ENCODE data around the gene SPECC1L. TPM values are rescaled to one million over a fixed set of nuclear protein-coding genes. Genes with fewer than 3 reads are reported as not detected.

Gene SPECC1L
- total RNA-seq, 1 experiment from 2014 or later, result 40.8 TPM

DNA sequence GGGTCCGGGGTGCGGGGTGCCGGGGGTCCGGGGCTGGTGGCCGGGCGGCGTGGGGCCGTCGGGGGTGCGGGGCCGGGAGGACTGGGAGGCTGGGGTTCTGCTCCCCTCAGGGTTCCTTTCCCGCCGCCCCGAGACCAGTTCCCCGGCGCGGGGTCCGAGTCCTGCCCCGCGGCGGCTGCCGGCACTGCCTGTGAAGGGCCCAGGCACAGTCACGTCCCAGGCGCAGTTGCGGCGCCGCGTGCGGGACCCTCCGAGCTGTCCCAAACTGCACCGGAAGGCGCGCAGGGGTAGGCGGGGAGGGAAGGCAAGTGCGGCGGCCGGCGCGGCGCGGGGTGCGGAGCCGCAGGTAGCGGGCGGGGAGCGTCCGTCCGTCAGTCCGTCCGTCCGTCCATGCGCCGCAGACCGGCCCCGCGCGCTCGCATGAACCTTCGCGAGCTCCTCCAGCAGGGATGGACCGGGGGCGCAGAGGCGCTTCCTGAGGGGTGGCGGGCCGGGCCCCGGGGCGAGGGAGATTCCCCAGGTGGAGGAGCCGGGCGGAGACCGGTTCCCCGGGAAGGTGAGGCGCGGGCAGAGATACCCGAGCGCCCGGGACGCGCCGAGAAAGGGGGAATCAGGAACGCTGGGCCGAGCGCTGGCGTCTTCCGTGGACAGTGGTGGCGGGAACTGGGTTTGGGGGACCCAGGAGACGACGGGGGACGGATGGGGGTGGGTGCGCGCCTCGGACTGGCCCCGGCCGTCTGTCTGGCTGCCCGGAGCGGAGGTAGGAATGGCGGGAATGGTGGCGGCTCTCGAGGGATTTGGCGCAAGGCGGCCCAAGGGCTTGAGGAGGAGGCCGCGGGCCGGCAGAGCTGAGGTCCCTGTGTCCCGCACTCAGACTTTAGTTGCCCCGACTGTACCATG, 153.6 kb downstream of the SPECC1L start:
- H3K9ac ChIP-seq (ENCODE audit: low read length), result peak overlapping the region; percentile 46
- no peaks in the 10 kb centered on the region for H3K9me3 ChIP-seq (ENCODE audit: control insufficient read depth in 1 of 2, insufficient read depth in 1 of 2, low read depth in 1 of 2, low read length in 2 of 2)
- no peaks in the 10 kb centered on the region for H3K36me3 ChIP-seq (ENCODE audit: control insufficient read depth in 1 of 2, insufficient read depth in 2 of 2, low read length in 2 of 2)
- peak overlapping the region; percentile 40 to 59 for H3K4me3 ChIP-seq (replicated peaks in 1 of 2; ENCODE audit: low read depth in 1 of 2, low read length in 2 of 2)
- no peaks in the 10 kb centered on the region for H3K9me2 ChIP-seq (ENCODE audit: insufficient read depth)
- DNase-seq (ENCODE audit: low read depth, low spot score) (no peak), ATAC-seq (peak; percentile 46)
- no peak overlapping the region; the same call in 1 of the 2 replicates for H3K27ac ChIP-seq (ENCODE audit: low read depth, low read length)
- BruUV-seq (replicated peaks), result no TSS peak
- no peaks in the 10 kb centered on the region for H3K27me3 ChIP-seq (ENCODE audit: insufficient read depth, low read length)
- no peaks in the 10 kb centered on the region for H4K20me1 ChIP-seq (ENCODE audit: insufficient read depth)
- intact Hi-C loops (cut with micrococcal nuclease), result no loop called here
- CTCF ChIA-PET, result interaction anchor here (1.2 to 5.2 kb wide), 3 partner anchors 21 to 98 kb away, joined by 3 to 23 read pairs (median 10); no protein-coding TSS in a partner anchor
- TF ChIP-seq SP1 (IDR thresholded peaks at IDR 0.05; ENCODE audit: low read depth) (no peak), EZH2 (IDR thresholded peaks at IDR 0.05) (no peak), EGR1 (IDR thresholded peaks at IDR 0.05; ENCODE audit: low read depth) (no peak), POLR2A (IDR thresholded peaks at IDR 0.05; ENCODE audit: borderline replicate concordance, extremely low read depth, insufficient read depth, insufficient read length) (no peak), FOSL1 (IDR thresholded peaks at IDR 0.05; ENCODE audit: low read depth) (no peak), YY1 (IDR thresholded peaks at IDR 0.05; ENCODE audit: extremely low read depth, insufficient replicate concordance, low read depth, low read length) (no peak), SRF (IDR thresholded peaks at IDR 0.05; ENCODE audit: low read depth) (no peak), TCF7L2 (IDR thresholded peaks at IDR 0.05; ENCODE audit: borderline replicate concordance, extremely low read depth, insufficient read depth, insufficient read length) (no peak), POLR2AphosphoS5 (IDR thresholded peaks at IDR 0.05; ENCODE audit: low read depth, low read length) (no peak)
- TF ChIP-seq, protein P1, sequence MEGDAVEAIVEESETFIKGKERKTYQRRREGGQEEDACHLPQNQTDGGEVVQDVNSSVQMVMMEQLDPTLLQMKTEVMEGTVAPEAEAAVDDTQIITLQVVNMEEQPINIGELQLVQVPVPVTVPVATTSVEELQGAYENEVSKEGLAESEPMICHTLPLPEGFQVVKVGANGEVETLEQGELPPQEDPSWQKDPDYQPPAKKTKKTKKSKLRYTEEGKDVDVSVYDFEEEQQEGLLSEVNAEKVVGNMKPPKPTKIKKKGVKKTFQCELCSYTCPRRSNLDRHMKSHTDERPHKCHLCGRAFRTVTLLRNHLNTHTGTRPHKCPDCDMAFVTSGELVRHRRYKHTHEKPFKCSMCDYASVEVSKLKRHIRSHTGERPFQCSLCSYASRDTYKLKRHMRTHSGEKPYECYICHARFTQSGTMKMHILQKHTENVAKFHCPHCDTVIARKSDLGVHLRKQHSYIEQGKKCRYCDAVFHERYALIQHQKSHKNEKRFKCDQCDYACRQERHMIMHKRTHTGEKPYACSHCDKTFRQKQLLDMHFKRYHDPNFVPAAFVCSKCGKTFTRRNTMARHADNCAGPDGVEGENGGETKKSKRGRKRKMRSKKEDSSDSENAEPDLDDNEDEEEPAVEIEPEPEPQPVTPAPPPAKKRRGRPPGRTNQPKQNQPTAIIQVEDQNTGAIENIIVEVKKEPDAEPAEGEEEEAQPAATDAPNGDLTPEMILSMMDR (IDR thresholded peaks at IDR 0.05 in 2 of 3, conservative IDR thresholded peaks at IDR 0.05 in 1 of 3; ENCODE audit: borderline replicate concordance in 1 of 3, insufficient read depth in 1 of 3, low read depth in 2 of 3, low read length in 2 of 3), result no peak
- TF ChIP-seq, protein P2, sequence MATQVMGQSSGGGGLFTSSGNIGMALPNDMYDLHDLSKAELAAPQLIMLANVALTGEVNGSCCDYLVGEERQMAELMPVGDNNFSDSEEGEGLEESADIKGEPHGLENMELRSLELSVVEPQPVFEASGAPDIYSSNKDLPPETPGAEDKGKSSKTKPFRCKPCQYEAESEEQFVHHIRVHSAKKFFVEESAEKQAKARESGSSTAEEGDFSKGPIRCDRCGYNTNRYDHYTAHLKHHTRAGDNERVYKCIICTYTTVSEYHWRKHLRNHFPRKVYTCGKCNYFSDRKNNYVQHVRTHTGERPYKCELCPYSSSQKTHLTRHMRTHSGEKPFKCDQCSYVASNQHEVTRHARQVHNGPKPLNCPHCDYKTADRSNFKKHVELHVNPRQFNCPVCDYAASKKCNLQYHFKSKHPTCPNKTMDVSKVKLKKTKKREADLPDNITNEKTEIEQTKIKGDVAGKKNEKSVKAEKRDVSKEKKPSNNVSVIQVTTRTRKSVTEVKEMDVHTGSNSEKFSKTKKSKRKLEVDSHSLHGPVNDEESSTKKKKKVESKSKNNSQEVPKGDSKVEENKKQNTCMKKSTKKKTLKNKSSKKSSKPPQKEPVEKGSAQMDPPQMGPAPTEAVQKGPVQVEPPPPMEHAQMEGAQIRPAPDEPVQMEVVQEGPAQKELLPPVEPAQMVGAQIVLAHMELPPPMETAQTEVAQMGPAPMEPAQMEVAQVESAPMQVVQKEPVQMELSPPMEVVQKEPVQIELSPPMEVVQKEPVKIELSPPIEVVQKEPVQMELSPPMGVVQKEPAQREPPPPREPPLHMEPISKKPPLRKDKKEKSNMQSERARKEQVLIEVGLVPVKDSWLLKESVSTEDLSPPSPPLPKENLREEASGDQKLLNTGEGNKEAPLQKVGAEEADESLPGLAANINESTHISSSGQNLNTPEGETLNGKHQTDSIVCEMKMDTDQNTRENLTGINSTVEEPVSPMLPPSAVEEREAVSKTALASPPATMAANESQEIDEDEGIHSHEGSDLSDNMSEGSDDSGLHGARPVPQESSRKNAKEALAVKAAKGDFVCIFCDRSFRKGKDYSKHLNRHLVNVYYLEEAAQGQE (IDR thresholded peaks at IDR 0.05; ENCODE audit: low read depth), result no peak
- TF ChIP-seq, protein P3, sequence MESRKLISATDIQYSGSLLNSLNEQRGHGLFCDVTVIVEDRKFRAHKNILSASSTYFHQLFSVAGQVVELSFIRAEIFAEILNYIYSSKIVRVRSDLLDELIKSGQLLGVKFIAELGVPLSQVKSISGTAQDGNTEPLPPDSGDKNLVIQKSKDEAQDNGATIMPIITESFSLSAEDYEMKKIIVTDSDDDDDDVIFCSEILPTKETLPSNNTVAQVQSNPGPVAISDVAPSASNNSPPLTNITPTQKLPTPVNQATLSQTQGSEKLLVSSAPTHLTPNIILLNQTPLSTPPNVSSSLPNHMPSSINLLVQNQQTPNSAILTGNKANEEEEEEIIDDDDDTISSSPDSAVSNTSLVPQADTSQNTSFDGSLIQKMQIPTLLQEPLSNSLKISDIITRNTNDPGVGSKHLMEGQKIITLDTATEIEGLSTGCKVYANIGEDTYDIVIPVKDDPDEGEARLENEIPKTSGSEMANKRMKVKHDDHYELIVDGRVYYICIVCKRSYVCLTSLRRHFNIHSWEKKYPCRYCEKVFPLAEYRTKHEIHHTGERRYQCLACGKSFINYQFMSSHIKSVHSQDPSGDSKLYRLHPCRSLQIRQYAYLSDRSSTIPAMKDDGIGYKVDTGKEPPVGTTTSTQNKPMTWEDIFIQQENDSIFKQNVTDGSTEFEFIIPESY (IDR thresholded peaks at IDR 0.05; ENCODE audit: extremely low read depth, insufficient replicate concordance, low read length), result no peak
- H3K4me2 ChIP-seq (ENCODE audit: low read length), result peak overlapping the region; percentile 72
- H3K4me1 ChIP-seq (ENCODE audit: control insufficient read depth in 1 of 2, insufficient read depth in 2 of 2, low read length in 2 of 2), result peaks cover 0 to 4% of the 10 kb centered on the region in 2 experiments; a peak in 2 of 4 replicates
- no peaks in the 10 kb centered on the region for H3K79me2 ChIP-seq (ENCODE audit: insufficient read depth, low read length)
- POLR2A ChIA-PET, result no interaction called here
- no peak overlapping the region for H2AFZ ChIP-seq (ENCODE audit: low read depth, low read length, poor library complexity, severe bottlenecking)
- RAD21 ChIA-PET (ENCODE audit: low non-redundant PET in 1 of 2, low total read pairs in 2 of 2, uncharacterized antibody in 2 of 2, unreplicated experiment in 2 of 2), result no interaction called here
